Endothelial cell (in vitro differentiated cells): ENCODE results near the gene CACNA1C. TPM values are rescaled to one million over a fixed set of nuclear protein-coding genes. Genes with fewer than 3 reads are reported as not detected.

Experiments used
- DNase-seq: peaks from one replicate; pipeline ENCODE4 v3.0.0; 2021; ENCODE audit warnings: low spot score
- H3K27ac Mint-ChIP-seq: one replicate; pipeline ENCODE4 v1.8.0; 2021; ENCODE audit warnings: mixed read lengths, inconsistent platforms; ENCODE audit not compliant: unreplicated experiment
- H3K27me3 Mint-ChIP-seq: one replicate; pipeline ENCODE4 v1.8.0; 2021; ENCODE audit warnings: mild to moderate bottlenecking, moderate library complexity, mixed read lengths, inconsistent platforms; ENCODE audit not compliant: unreplicated experiment
- H3K36me3 Mint-ChIP-seq: one replicate; pipeline ENCODE4 v1.8.0; 2021; ENCODE audit warnings: mild to moderate bottlenecking, low read depth, mixed read lengths, inconsistent platforms; ENCODE audit not compliant: unreplicated experiment
- H3K4me1 Mint-ChIP-seq: one replicate; pipeline ENCODE4 v1.8.0; 2021; ENCODE audit warnings: mild to moderate bottlenecking, mixed read lengths, inconsistent platforms; ENCODE audit not compliant: unreplicated experiment
- H3K4me3 Mint-ChIP-seq: one replicate; pipeline ENCODE4 v1.8.0; 2021; ENCODE audit warnings: mild to moderate bottlenecking, mixed read lengths, inconsistent platforms; ENCODE audit not compliant: unreplicated experiment
- H3K9me3 Mint-ChIP-seq: one replicate; pipeline ENCODE4 v1.8.0; 2021; ENCODE audit warnings: mixed read lengths, inconsistent platforms; ENCODE audit not compliant: unreplicated experiment
- total RNA-seq: library from RNA; stranded (reverse); fragmentation: NEBNext Ultra II Directional; extraction: Animal tissue kit (Norgen Biotek cat#: 25700); gene quantifications from one replicate; pipeline ENCODE4 v1.2.1, GENCODE V29; 2021; ENCODE audit not compliant: unreplicated experiment
- TF ChIP-seq, protein P1 (sequence below): fragments of 200-600 bp; sonication (generic); IDR thresholded peaks from one replicate; pipeline ENCODE4 v1.5.0; 2021; ENCODE audit warnings: antibody characterized with exemption; ENCODE audit not compliant: unreplicated experiment

CACNA1C gene
- total RNA-seq, 1 donor from 2014 or later = 11.1 TPM

DNA sequence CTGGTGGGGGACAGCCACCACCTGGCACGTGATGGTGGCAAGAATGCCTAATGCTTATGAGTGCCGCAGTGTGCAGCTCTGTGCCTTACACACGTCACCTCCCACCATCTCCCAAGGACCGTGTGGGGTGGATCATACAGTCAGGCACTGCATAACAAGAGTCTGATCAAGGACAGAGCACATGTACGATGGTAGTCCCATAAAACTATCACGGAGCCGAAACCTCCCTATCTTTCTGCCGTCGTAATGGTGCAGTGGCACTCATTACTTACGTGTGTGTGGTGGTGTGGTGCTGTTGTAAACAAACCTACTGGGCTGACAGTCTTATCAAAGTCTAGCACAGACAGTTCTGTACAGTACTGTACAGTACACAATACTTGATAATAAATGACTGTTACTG is 89.3 kb downstream of the CACNA1C start:
- TF ChIP-seq, protein P1, sequence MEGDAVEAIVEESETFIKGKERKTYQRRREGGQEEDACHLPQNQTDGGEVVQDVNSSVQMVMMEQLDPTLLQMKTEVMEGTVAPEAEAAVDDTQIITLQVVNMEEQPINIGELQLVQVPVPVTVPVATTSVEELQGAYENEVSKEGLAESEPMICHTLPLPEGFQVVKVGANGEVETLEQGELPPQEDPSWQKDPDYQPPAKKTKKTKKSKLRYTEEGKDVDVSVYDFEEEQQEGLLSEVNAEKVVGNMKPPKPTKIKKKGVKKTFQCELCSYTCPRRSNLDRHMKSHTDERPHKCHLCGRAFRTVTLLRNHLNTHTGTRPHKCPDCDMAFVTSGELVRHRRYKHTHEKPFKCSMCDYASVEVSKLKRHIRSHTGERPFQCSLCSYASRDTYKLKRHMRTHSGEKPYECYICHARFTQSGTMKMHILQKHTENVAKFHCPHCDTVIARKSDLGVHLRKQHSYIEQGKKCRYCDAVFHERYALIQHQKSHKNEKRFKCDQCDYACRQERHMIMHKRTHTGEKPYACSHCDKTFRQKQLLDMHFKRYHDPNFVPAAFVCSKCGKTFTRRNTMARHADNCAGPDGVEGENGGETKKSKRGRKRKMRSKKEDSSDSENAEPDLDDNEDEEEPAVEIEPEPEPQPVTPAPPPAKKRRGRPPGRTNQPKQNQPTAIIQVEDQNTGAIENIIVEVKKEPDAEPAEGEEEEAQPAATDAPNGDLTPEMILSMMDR = no peak
- H3K36me3 Mint-ChIP-seq = peaks cover 7% of the 10 kb centered on the region
- no peak overlapping the region for H3K27ac Mint-ChIP-seq
- no peak for DNase-seq
- H3K4me3 Mint-ChIP-seq = no peak overlapping the region
- H3K4me1 Mint-ChIP-seq = no peaks in the 10 kb centered on the region
- H3K9me3 Mint-ChIP-seq = no peaks in the 10 kb centered on the region
- H3K27me3 Mint-ChIP-seq = peaks cover 13% of the 10 kb centered on the region

DNA sequence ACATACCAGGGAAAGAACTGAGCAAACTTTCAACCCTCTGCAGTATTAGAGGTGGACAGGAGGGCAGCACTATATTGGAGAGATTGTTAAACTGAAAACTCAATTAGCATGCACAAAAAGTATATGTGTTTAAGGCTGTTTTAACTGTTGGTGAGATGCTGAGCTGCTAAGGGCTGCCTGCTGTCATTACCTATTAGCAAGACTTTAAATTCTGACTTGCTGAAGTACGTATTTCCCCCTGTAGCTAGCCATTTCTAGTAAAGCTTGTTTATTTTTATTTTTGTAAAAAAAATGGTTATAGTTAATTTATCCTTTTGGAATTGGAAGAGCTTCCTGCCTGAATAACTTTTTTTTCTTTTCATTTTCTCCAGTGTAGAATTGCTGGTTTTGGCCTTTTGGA is 92.2 kb downstream of the CACNA1C start:
- H3K27me3 Mint-ChIP-seq = peaks cover 9% of the 10 kb centered on the region
- no peaks in the 10 kb centered on the region for H3K4me1 Mint-ChIP-seq
- H3K4me3 Mint-ChIP-seq = no peak overlapping the region
- TF ChIP-seq, protein P1 = no peak
- H3K9me3 Mint-ChIP-seq = no peaks in the 10 kb centered on the region
- H3K27ac Mint-ChIP-seq = no peak overlapping the region
- DNase-seq = no peak
- no peaks in the 10 kb centered on the region for H3K36me3 Mint-ChIP-seq

DNA sequence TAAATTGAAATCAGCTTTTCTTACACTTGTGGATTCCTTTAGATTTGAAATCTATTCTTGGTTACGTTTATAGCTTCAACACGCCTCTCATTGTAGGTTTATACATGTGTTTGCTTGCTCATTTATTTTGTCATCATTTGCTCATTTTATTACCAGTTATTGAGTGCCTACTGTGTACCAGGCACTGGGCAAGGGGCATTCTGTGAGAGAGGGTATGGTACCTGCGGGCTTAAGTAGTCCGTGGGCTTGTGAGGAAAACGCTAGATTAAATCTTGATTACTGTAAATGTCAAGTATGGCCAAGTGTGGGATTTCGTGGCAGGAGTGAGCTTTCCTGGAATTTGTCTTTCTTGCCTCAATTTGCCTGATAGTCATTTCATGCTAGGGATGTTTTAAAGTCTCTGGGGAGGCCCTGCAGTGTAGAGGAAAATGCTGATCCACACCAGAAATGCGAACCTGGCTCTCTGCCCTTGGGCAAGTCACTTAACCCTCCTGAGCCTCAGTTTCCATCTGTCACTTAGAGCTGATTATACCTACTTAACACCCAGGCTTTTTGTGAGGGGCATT is 92.7 kb downstream of the CACNA1C start:
- Mint-ChIP-seq H3K4me3 (no peak overlapping the region), H3K36me3 (no peaks in the 10 kb centered on the region), H3K4me1 (no peaks in the 10 kb centered on the region), H3K9me3 (no peaks in the 10 kb centered on the region), H3K27me3 (peaks cover 7% of the 10 kb centered on the region), H3K27ac (no peak overlapping the region)
- no peak for DNase-seq
- TF ChIP-seq, protein P1 = no peak

DNA sequence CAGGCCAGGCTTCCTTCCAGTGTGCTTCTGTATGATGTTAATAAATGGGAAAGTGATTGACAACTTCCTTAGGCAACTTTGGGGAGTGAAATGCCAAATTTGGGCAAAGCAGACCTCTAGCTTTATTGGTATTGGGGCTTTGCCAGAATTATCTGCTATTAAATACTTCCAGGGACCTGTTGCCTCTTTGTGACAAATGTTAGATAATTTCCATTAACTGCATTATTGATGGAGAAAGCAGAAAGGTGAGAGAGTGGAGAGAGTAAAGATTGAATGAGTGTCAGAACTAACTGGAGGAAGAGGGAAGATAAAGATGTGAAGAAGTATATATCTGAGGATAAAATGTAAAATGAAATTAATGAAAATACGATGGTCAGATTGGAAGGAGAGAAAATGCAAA is 94.5 kb downstream of the CACNA1C start:
- Mint-ChIP-seq H3K27me3 (no peaks in the 10 kb centered on the region), H3K27ac (no peak overlapping the region), H3K9me3 (no peaks in the 10 kb centered on the region), H3K36me3 (no peaks in the 10 kb centered on the region), H3K4me1 (no peaks in the 10 kb centered on the region), H3K4me3 (no peak overlapping the region)
- TF ChIP-seq, protein P1 = no peak
- no peak for DNase-seq

DNA sequence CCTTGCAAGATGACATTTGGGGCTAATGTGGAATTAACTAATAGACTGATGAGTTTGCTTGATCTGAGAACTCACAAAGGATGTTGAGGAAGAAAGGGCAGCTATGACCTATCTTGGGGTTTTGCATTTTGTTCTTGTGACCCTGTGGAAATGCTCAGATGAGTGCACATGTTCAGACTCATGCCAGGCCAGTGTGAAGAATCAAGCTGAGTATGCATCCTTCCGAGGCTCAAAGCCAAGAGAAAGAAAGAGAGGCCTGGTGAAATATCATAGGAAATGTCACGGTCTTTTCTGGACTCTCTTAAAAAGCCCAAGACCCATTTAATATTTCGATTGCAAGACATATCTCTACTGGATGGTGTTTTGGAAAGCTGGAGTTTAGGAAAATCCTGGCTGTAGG is 96.3 kb downstream of the CACNA1C start:
- DNase-seq = no peak
- TF ChIP-seq, protein P1 = no peak
- Mint-ChIP-seq H3K27ac (no peak overlapping the region), H3K36me3 (no peaks in the 10 kb centered on the region), H3K4me1 (peaks cover 12% of the 10 kb centered on the region), H3K4me3 (no peak overlapping the region), H3K9me3 (no peaks in the 10 kb centered on the region), H3K27me3 (no peaks in the 10 kb centered on the region)
